ENCODE measurements around the gene PDGFD. TPM values are rescaled to one million over a fixed set of nuclear protein-coding genes. Genes with fewer than 3 reads are reported as not detected.

Gene PDGFD
- total RNA-seq, 2 experiments from 2014 or later, result not detected

Other genes with a start within 250 kb of the PDGFD start
- not detected for gene DDI1, start 127.5 kb downstream of the PDGFD start, total RNA-seq